Fibroblast of lung (primary cell): Measurements from ENCODE around the gene ZFP42. TPM values are rescaled to one million over a fixed set of nuclear protein-coding genes. Genes with fewer than 3 reads are reported as not detected.

Experiments used
- DNase-seq, 2 donors: peaks; one replicate each; pipeline versions ENCODE4 v3.0.0 to v3.0.0-alpha.2; 2010; ENCODE audit warnings: low read depth in 2 of 2
- H2AFZ ChIP-seq: 2 replicates; pipeline ENCODE4 v1.5.1; 2012; ENCODE audit warnings: low read length, control low read depth, inconsistent platforms
- H3K27ac ChIP-seq: 2 replicates; pipeline ENCODE4 v1.5.1; 2011; ENCODE audit warnings: low read length, control low read depth; ENCODE audit not compliant: insufficient read depth
- H3K27me3 ChIP-seq: 2 replicates; pipeline ENCODE4 v1.5.1; 2011; ENCODE audit warnings: mild to moderate bottlenecking, low read length; ENCODE audit not compliant: control insufficient read depth, insufficient read depth
- H3K36me3 ChIP-seq: 2 replicates; pipeline ENCODE4 v1.5.1; 2011; ENCODE audit warnings: low read length; ENCODE audit not compliant: control insufficient read depth, insufficient read depth
- H3K4me1 ChIP-seq: 2 replicates; pipeline ENCODE4 v1.5.1; 2011; ENCODE audit warnings: low read length; ENCODE audit not compliant: control insufficient read depth, insufficient read depth; ENCODE audit errors: extremely low read depth
- H3K4me2 ChIP-seq: 2 replicates; pipeline ENCODE4 v1.5.1; 2011; ENCODE audit warnings: low read length, control low read depth; ENCODE audit not compliant: insufficient read depth; ENCODE audit errors: extremely low read depth
- H3K4me3 ChIP-seq, 4 experiments: fragments of 200-600 bp in 1 of 4; sonication (generic) in 1 of 4; replicated peaks in 1 of 4; 2 replicates each; pipeline ENCODE4 v1.5.1; 2011 to 2016; ENCODE audit warnings: low read length in 4 of 4, low read depth in 3 of 4, mild to moderate bottlenecking in 3 of 4, control low read depth in 2 of 4, inconsistent platforms in 1 of 4, mixed read lengths in 1 of 4; ENCODE audit not compliant: insufficient read depth in 1 of 4; ENCODE audit errors: control extremely low read depth in 1 of 4
- H3K79me2 ChIP-seq: 2 replicates; pipeline ENCODE4 v1.5.1; 2012; ENCODE audit warnings: mild to moderate bottlenecking, low read length, inconsistent platforms; ENCODE audit not compliant: control insufficient read depth, insufficient read depth
- H3K9ac ChIP-seq: 2 replicates; pipeline ENCODE4 v1.5.1; 2011; ENCODE audit warnings: mild to moderate bottlenecking, low read length, control low read depth; ENCODE audit not compliant: insufficient read depth
- H3K9me3 ChIP-seq: 2 replicates; pipeline ENCODE4 v1.5.1; 2012; ENCODE audit warnings: low read depth, low read length; ENCODE audit not compliant: control insufficient read depth, insufficient read depth
- H4K20me1 ChIP-seq: 2 replicates; pipeline ENCODE4 v1.5.1; 2011; ENCODE audit warnings: low read length; ENCODE audit not compliant: control insufficient read depth, insufficient read depth; ENCODE audit errors: extremely low read depth
- CTCF ChIP-seq, 2 donors: IDR thresholded peaks in 1 of 2; conservative IDR thresholded peaks in 1 of 2; 1 replicate in 1 of 2; 2 replicates in 1 of 2; pipeline ENCODE4 v1.5.1; 2011 to 2012; ENCODE audit warnings: low read length in 2 of 2, control low read depth in 1 of 2, inconsistent platforms in 1 of 2, low read depth in 1 of 2, mild to moderate bottlenecking in 1 of 2
- EZH2 ChIP-seq: IDR thresholded peaks from 2 replicates; pipeline ENCODE4 v1.5.1; 2012; ENCODE audit warnings: low read length, control low read depth, mild to moderate bottlenecking; ENCODE audit errors: missing control alignments
- polyA plus RNA-seq, 2 donors: library from polyadenylated mRNA; depleted of rRNA in 1 of 2; stranded (reverse) in 1 of 2; unstranded in 1 of 2; fragments of >200 nt; gene quantifications; 2 replicates each; pipeline ENCODE4 v1.2.1, GENCODE V29; 2011 to 2012; ENCODE audit warnings: missing spikeins in 1 of 2
- total RNA-seq: library from RNA; depleted of rRNA; stranded (reverse); fragments of >200 nt; gene quantifications from 2 replicates; pipeline ENCODE4 v1.2.1, GENCODE V29; 2014

Gene ZFP42
- total and polyA plus RNA-seq, 2 donors (not counting 1 experiment from before 2014, with no cell fraction given) = 0.33 TPM; not detected in 1

GRCh38 chr4:188015025-188015940 is 19.7 kb downstream of the ZFP42 start:
- Histone ChIP-seq H3K4me2 (no peak overlapping the region), H2AFZ (no peak overlapping the region)

GRCh38 chr4:188016754-188017153 is 21.2 kb downstream of the ZFP42 start:
- Histone ChIP-seq H3K4me2 (no peak overlapping the region), H3K9ac (no peak overlapping the region)

More at GRCh38 chr4:188015025-188015940, 19.7 kb downstream of the ZFP42 start:
- no peaks in the 10 kb centered on the region for H3K27me3 ChIP-seq
- H3K36me3 ChIP-seq = no peaks in the 10 kb centered on the region
- H3K4me1 ChIP-seq = no peaks in the 10 kb centered on the region
- TF ChIP-seq CTCF (conservative IDR thresholded peaks at IDR 0.05 in 1 of 2, IDR thresholded peaks at IDR 0.05 in 1 of 2; ENCODE audit: low read depth in 1 of 2, low read length in 2 of 2) (no peak), EZH2 (no peak)
- no peak overlapping the region for H3K4me3 ChIP-seq
- H4K20me1 ChIP-seq = no peaks in the 10 kb centered on the region
- H3K9me3 ChIP-seq = no peaks in the 10 kb centered on the region
- H3K79me2 ChIP-seq = no peaks in the 10 kb centered on the region
- no peak overlapping the region for H3K27ac ChIP-seq
- no peak overlapping the region for H3K9ac ChIP-seq
- DNase-seq = no peak

More at GRCh38 chr4:188016754-188017153, 21.2 kb downstream of the ZFP42 start:
- H3K4me3 ChIP-seq = no peak overlapping the region
- H4K20me1 ChIP-seq = no peaks in the 10 kb centered on the region
- no peaks in the 10 kb centered on the region for H3K79me2 ChIP-seq
- no peak for DNase-seq
- no peak overlapping the region for H2AFZ ChIP-seq
- no peaks in the 10 kb centered on the region for H3K36me3 ChIP-seq
- TF ChIP-seq CTCF (conservative IDR thresholded peaks at IDR 0.05 in 1 of 2, IDR thresholded peaks at IDR 0.05 in 1 of 2; ENCODE audit: low read depth in 1 of 2, low read length in 2 of 2) (no peak), EZH2 (no peak)
- no peaks in the 10 kb centered on the region for H3K9me3 ChIP-seq
- H3K4me1 ChIP-seq = no peaks in the 10 kb centered on the region
- no peaks in the 10 kb centered on the region for H3K27me3 ChIP-seq
- no peak overlapping the region for H3K27ac ChIP-seq
